NCI-H526 (cell line): Measurements from ENCODE around the gene UCK2.
"Not testable (repeated sequence)": the region's sequence is repeated elsewhere in the genome, so short reads cannot be mapped to it uniquely, and the experiment has no call there.

Experiments used
- DNase-seq, 2 experiments: peaks; one replicate each; lab custom pipeline; 2025; lab: John Stamatoyannopoulos, UW

The UCK2 gene

DNA sequence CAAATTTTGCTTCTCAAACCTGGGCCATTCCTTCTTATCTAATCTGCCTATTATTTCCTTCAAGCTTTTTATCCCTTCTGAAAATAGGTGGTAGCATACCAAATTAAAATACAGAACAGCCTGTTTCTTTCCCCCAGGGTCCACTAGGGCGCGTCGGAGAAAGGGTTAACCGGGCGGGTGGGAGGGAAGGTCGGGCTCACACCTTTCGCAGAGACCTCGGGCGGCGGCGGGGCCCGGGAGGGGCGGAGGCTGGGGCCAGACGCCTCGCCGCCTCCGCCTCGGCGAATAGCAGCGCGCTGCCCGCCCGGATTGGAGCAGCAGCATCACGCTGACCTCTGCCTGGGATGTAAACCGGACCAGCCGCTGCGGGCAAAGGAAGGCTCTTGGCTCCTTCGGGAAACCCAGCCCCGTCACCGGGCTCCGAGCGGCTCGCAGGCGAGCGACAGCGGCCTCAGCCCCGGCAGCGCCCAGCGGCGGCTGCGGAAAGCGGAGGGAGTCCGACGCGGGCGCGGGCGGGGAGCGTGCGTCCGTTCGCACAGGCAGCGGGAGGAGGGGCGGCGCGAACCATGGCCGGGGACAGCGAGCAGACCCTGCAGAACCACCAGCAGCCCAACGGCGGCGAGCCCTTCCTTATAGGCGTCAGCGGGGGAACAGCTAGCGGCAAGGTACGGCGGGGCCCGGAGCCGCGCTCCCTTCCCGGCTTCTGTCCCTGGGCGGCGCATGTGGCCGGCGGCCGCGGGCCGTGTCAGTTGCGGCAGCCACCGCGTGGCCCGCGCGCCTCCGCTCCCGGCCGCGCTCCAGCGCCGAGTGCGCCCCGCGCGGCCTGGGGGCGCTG, at the start of gene UCK2:
TSS of gene UCK2 (plus strand) at position 347 of the 835 bp plus-strand sequence. CDS start at position 567, 220 bp downstream.
- DNase-seq, result peak; percentile 87 to 99

DNA sequence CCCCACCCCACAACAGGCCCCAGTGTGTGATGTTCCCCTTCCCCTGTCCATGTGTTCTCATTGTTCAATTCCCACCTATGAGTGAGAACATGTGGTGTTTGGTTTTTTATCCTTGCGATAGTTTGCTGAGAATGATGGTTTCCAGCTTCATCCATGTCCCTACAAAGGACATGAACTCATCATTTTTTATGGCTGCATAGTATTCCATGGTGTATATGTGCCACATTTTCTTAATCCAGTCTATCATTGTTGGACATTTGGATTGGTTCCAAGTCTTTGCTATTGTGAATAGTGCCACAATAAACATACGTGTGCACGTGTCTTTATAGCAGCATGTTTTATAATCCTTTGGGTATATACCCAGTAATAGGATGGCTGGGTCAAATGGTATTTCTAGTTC, 49.2 kb upstream of the UCK2 start:
- DNase-seq, result not testable (repeated sequence)

DNA sequence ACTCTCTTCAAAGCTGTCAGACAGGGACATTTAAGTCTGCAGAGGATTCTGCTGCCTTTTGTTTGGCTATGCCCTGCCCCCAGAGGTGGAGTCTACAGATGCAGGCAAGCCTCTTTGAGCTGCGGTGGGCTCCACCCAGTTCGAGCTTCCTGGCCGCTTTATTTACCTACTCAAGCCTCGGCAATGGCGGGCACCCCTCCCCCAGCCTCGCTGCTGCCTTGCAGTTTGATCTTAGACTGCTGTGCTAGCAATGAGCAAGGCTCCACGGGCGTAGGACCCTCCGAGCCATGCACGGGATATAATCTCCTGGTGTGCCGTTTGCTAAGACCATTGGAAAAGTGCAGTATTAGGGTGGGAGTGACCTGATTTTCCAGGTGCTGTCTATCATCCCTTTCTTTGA, 43.9 kb upstream of the UCK2 start:
- DNase-seq, result not testable (repeated sequence)

DNA sequence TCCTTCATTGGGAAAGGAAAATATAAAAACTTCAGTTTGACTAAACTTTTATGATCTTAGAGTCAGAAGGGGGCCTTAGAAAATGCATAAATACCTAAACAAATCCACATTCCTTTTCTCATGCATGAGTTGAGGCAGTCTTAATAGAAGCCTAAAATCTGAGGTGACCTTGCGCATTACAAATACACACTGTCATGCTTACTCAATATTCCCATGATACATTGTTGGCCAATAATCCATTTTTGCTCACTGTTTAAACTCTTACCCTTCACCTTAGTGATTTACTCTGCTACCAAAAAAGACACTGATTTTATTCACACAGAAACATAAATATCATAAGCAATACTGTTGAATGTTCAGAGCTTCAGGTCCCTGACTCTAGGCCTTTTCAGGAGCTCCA, 39.7 kb upstream of the UCK2 start:
- DNase-seq, result no peak

DNA sequence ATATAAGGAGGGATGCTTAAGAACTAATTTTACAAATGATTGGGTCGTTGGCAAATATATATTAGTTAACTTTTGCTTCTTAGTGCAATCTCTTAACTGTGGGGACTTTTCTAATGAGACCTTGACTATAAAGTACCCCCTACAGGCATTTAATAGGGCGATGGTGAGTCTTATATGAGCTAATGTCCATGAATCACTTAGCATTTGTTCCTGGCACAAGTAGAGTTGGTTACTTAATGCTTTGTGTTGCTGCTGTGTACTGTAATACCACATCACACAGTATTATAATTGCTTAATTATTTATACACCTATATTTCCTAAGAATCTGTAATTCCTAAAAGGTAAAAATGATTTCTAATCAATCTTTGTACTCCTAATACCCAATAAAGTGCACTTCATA, 33.5 kb upstream of the UCK2 start:
- no peak for DNase-seq

DNA sequence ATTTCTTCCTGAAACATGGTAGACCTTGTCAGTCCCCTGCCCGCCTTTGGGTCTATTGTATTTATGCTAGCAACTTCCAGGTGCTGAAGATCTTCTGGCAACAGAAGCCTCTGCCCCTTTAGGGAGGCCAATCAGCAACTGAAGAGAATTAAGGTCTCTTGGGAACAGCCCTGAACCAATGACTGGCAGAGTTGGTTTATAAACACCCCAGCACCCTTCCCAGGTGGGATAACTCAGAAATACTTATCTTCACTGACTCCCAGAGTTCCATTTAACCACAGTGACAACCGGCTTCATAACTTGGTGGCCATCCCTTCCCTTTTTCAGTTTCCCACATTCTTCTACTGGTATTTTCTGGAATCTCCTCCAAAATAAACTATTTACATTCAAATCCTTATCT, 31.5 kb upstream of the UCK2 start:
- no peak for DNase-seq

DNA sequence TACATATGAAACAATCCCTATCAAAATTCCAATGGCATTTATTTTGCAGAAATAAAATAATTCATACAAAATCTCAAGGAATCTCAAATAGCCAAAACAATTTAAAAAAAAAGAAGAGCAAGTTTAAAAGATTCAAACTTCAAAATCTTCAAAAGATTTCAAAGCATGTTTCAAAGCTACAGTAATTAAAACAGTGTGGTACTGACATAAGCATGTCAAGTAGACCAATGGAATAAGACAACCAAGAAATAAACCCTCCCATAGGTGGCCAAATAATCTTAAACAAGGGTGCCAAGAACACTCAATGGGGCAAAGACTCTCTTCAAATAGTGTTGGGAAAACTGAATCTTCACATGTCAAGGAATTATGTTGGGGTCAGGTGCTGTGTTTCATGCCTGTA, 28.0 kb upstream of the UCK2 start:
- DNase-seq, result no peak

DNA sequence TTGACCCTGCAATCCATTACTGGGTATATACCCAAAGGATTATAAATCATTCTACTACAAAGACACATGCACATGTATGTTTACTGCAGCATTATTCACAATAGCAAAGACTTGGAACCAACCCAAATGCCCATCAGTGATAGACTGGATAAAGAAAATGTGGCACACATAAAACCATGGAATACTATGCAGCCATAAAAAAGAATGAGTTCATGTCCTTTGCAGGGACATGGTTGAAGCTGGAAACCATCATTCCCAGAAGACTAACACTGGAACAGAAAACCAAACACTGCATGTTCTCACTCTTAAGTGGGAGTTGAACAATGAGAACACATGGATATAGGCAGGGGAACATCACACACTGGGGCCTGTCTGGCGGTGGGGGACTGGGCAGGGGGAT, 22.9 kb upstream of the UCK2 start:
- DNase-seq, result not testable (repeated sequence)

DNA sequence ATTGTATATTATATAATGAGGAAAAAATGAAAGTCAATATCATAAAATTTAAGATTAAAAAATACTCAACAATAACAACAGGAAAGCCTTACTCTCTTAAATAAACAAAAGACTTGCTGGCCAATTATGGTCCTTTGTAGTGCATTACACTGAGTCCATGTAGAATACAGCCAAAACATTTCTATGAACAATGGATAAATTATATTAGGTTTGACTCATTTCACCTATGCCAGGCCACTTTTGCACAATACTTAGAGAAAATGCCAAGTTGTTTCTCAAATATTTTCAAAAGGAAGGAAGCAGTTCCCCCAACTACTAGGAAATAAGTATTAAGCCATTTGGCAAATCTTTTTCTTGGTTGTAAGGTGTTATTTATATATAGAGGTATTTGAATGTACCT, 19.8 kb upstream of the UCK2 start:
- DNase-seq, result no peak

DNA sequence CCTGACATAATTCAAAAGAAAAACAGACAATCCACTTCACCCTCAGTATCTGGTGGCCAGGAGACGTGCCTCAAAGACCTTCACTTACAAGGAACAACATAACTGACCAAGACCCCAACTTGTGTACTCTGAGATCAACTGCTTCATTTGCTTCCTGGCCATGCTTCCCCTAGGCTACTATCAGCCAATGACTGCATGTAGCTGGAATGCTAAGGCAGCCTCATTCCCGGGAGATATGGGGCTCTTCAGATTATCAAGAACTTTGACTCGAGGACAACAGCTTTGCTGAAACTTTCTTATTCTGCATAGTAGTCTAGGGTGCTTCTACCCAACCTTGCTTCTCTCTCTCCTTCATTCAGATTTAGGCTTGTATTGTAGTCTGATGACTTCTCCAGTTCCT, 11.7 kb upstream of the UCK2 start:
- DNase-seq, result no peak

DNA sequence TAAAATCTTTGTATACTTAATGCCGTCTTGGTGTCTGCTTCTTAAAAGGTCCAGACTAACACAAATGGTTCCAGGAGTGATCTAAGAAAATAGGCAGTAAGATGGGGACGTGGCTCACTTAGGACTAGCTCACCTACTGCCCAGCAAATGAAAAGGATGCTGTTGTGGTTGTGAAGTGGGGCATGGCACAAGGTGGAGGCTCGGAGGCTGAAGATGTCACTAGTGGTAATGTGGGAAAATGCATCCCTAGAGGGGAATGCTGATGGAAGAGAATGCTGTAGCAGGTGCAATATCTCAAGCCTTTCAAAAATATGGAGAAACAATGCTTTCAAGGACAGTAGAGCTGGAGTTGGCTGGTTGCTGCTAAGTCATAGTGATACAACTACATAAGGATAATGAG, 11.3 kb upstream of the UCK2 start:
- DNase-seq, result no peak

DNA sequence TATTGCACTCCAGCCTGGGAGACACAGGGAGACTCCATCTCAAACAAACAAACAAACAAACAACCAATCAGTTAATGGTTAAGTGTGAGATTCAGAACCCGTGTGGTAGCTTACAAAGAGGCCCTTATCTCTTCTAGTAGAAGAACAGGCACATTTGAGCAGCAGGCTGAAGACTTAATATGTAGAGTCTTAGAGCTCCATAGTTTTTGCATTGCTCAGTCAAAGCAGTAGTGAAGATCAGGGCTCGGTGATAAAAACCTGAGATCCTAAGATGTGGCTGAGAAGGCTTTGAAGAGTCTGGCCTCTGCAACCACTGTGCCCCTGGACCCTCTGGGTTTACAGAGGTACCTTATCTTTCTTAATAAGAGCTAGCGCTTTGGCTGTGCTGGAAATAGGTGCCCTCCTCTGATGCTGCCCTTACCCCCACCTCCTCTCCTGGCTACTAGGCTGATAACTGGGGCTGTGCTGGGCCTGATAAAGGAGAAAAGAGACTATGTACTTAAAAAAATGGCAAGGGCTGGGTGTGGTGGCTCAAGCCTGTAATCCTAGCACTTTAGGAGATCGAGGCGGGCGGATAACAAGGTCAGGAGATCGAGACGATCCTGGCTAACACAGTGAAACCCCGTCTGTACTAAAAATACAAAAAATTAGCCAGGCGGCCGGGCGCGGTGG, 10.5 kb upstream of the UCK2 start:
- DNase-seq, result no peak

DNA sequence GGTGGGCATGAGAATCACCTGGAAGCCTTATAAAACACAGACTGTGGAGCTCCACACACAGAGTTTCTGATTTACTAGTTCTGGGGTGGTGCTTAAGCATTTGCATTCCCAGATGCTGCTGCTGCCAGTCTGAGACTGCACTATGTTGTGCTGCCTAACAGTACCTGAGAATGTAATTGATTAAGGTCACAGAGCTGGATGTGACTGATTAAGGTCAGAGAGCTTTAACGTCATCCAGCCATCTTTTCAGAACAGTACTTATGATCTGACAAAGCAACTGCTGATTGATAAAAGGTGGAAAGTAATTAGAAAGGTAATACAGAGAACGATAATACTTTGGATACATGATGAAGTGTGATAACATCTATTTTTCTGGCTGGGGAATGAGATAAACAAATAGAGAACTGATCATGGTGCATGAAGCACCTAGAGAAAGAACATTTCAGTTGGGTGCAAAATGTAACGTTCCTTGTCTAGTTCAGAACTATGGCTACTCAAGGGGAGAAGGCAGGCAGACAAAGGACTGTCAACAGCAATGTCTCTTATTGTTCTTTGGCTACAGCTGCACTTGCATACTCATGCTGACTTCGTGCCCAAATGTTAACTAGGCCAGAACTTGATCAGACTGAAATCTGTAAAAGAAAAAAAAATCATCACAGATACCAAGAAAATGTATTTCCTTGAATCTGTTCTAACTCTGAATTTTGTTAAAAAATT, 3.7 kb upstream of the UCK2 start:
- peak; percentile 67 to 81 for DNase-seq

DNA sequence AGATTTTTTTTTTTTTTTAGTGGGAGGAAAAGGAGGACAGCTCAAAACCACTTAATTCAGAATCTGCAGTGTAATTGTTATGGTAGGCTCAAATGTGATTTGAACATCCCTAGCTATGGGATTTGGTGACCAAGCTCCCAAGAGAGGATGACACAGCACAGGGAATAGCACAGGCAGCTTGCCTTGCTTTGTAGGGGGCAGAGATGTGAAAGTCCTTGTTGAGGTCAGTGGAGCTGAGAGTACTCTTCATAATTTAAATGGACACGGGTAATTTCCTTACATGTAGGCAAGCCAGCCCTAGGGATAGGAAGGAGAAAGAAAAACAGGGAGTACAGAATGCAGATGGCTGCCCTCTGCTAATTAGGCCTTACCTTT, 3.2 kb upstream of the UCK2 start:
- peak; percentile 48 to 77 for DNase-seq

DNA sequence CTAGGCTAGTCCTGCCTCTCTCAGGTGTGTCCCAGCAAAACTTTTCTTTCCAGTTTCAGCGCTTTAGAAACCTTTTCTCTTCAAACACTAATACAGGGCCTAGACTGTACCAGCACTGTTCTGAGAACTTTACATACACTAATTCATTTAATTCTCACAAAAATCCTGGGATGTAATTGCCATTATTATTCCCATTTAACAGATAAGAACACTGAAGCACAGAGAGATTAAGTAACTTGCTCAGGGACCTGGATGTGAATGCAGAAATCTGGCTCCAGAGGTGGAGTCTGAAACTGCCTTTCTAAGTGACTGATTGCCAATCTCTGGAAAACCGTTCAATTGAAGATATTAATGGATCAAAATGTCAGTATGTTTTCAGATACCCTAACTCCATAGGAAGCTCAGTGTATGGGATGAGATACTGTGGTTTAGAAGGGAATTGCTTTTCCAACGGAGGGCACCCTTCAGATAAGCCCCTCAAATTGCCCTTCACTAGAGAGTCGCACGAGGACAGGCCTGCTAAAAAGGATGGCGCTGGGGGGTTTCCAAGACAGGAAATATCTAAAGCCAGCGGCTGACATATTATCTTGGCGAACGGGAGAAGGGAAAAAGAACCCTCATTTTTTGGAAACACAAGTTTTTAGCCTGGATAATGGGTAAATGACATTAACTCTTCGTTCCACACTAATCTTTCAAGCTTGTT, 698 bp upstream of the UCK2 start:
- peak in 1 of 2 experiments; percentile 54 for DNase-seq

DNA sequence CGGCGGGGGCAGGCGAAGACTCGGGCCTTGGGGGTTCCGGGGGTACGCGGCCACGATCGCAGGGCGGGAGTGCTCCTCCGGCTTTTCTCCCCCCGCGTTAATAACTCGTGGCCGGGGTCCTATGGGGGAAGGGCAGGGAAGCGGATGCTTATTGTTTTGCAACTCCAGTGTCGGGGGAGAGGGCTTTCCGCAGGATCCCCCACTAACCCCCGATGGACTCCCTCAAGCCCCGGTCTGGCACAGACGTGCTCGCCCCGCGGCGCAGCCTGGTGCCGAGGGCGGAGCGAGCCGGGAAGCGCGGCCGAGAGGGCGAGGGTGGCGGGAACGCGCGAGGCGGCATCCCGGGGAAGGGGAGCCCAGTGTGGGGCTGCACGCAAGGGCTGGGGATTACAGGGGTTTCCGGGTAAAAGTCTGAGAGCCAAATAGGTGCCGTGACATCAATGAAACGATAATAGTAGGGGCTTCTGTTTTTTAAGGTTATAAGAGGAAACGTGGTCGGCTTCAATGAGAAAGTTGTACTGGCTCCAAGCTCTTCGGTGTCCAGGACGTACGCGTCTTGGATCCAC, 772 bp downstream of the UCK2 start:
- peak; percentile 87 to 94 for DNase-seq

DNA sequence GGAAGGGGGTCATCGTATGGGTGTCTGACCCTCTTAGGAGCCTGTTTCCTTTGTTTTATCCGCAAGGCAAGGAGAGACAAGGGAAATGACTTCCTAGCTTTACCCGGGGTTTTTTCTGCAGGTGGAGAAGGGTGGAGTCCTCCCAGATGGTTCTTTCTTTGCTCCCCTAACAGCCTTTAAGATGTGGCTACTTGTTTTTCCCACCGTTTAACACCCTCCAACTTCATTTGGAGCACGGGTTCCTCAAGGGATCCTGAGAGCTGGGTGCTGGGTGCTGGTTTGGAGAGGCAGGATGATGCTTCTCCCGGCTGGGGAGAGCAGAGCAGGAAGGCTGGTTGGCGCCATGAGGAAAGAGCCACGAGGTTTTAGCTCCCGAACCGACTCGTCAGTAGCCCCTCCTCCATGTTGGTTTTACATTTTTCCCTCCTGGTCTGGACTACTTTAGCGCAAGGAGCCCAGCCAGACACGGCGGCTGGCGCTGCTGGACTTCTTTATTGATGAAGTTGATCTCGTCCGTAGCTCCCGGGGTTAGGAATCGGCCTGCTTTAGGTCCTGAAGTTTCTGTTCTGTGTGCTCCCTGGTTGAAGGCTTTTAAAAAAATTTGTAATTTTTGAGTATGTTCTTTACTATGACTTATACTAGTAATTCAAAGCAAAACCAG, 1.4 kb downstream of the UCK2 start:
- DNase-seq, result peak; percentile 96 to 98

DNA sequence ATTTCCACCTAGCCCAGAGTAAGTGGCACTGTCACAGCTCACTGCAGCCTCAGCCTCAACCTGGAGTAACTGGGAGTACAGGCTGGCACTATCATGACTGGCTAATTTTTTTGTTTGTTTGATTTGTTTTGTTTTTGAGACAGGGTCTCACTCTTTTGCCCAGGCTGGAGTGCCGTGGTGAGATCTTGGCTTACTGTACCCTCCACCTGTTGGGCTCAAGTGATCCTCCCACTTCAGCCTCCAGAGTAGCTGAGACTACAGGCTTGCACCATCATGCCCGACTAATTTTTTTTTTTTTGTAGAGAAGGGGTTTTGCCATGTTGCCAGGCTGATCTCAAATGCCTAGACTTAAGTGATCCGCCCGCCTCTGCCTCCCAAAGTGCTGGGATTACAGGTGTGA, 2.5 kb downstream of the UCK2 start:
- peak in 1 of 2 experiments; percentile 41 for DNase-seq

DNA sequence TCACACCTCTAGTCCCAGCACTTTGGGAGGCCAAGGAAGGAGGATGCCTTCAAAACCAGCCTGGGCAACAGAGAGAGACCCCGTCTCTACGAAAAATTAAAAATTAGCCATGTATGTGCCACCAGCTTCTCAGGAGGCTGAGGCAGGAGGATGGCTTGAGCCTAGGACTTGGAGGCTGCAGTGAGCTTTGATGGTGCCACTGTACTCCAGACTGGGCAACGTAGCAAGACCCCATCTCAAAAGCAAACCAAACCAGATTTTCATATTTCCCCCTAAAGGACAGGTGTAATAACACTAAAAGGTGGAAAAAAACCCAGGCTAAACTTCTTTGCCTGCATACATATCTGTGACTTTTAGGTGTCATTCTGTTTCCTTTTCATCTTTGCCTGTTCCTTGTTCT, 3.7 kb downstream of the UCK2 start:
- DNase-seq, result no peak

DNA sequence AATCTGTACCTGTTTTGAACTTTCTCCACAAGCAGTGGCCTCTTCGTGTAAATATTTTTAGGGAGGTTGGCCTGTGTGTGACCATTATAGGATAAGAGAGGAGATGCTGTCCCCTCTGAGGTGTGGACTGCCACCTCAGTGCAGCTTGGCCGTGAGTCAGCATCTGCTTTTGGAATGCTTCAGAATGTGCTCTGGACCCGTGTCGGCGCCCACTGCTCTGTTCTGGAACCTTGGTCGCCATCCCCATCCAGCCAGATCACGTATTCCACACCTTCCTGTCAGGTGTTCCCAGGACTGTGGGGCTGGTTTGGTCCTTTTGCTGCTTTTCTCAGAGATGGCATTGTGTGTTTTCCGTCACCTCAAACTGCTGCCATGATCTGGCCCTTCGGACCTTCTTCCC, 5.5 kb downstream of the UCK2 start:
- no peak for DNase-seq

DNA sequence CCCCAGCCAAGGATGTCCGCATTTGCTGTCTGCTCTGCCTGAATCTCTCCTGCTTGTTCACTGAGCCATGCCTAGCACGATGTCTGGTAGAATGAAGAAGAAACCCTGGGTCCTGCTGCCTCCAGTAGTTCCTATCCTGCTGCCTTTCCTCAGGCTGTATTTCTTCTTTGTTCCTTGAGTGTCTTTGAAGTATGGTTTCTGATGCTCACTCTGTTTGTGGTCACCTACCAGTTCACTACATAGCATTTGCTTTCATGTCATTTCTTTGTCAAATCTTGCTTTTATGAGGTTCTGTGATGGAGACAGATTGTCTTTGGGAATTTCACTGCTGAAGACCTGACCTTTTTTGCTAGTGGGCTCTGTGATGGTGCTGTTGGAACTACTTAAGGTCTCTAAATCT, 5.9 kb downstream of the UCK2 start:
- DNase-seq, result peak in 1 of 2 experiments; percentile 25
